Measurements from ENCODE around the gene FDX2. TPM values are rescaled to one million over a fixed set of nuclear protein-coding genes. Genes with fewer than 3 reads are reported as not detected.

The FDX2 gene
- total and polyA plus RNA-seq, 2 of the 8 experiments (the other 6 are each of a cell fraction or from before 2014, with no cell fraction given) = 27.0 to 64.4 TPM

GRCh38 chr19:10270616-10271394 lies 45.0 kb downstream of the FDX2 start, which contains the start of gene ICAM1:
ICAM1 (plus strand) TSS chr19:10271120; CDS start chr19:10271160, 40 bp downstream.
- Histone ChIP-seq H3K18ac (ENCODE audit: extremely low read depth, low read length) (peak within 1 kb of the TSS; percentile 78), H4K5ac (ENCODE audit: insufficient read length, low read depth, low read length) (no peak within 1 kb of the TSS), H3K27ac (ENCODE audit: low read depth, low read length) (no peak within 1 kb of the TSS), H3K14ac (ENCODE audit: insufficient read length) (no peak within 1 kb of the TSS), H3K4me1 (replicated peaks in 1 of 4; ENCODE audit: control insufficient read depth in 3 of 4, insufficient read depth in 4 of 4, low read length in 3 of 4) (peaks cover 0 to 8% (median 5%) of the 10 kb centered on the region in 4 experiments; a peak in 5 of 7 replicates), H3K56ac (replicated peaks; ENCODE audit: insufficient read length, low read depth, low read length) (peak within 1 kb of the TSS; percentile 36), H3K36me3 (ENCODE audit: control insufficient read depth in 2 of 4, insufficient read depth in 4 of 4, low read length in 3 of 4) (no peaks in the 10 kb centered on the region), H3K23me2 (ENCODE audit: low read depth, low read length) (peaks cover 11% of the 10 kb centered on the region; the same call in 1 of the 2 replicates), H4K91ac (replicated peaks; ENCODE audit: insufficient read length, low read length) (peak within 1 kb of the TSS; percentile 88), H3K79me2 (ENCODE audit: control insufficient read depth in 1 of 2, insufficient read depth in 2 of 2, low read length in 2 of 2) (no peaks in the 10 kb centered on the region), H3K4me2 (ENCODE audit: insufficient read depth in 1 of 2, low read depth in 2 of 2, low read length in 2 of 2) (peak within 1 kb of the TSS; percentile 70 to 75), H2BK12ac (ENCODE audit: low read depth, low read length) (peak within 1 kb of the TSS; percentile 43; the same call in 1 of the 2 replicates), H4K20me1 (replicated peaks in 1 of 2; ENCODE audit: control insufficient read depth in 1 of 2, insufficient read depth in 2 of 2, low read length in 2 of 2) (no peaks in the 10 kb centered on the region), H3K9me3 (ENCODE audit: insufficient read depth in 2 of 2, low read depth in 1 of 2, low read length in 1 of 2) (no peaks in the 10 kb centered on the region), H2BK5ac (ENCODE audit: low read depth, low read length) (0 out of 2 replicates have a peak within 1 kb of the TSS, but pooled peaks have one; percentile 9), H2AFZ (ENCODE audit: low read length) (no peak within 1 kb of the TSS; the same call in 1 of the 2 replicates), H4K8ac (ENCODE audit: extremely low read depth, insufficient read depth, low read length) (peak within 1 kb of the TSS; percentile 80), H3K9ac (replicated peaks in 1 of 4; ENCODE audit: extremely low read depth in 1 of 4, low read depth in 3 of 4, low read length in 3 of 4) (no peak within 1 kb of the TSS; a peak in 1 of 7 replicates), H3K79me1 (ENCODE audit: low read depth, low read length) (no peaks in the 10 kb centered on the region), H3K23ac (ENCODE audit: insufficient read length) (no peak within 1 kb of the TSS), H3K4me3 (ENCODE audit: extremely low read depth in 1 of 4, insufficient read depth in 2 of 4, low read depth in 3 of 4, low read length in 4 of 4) (peak within 1 kb of the TSS; percentile 30 to 59 (median 38)), H2BK15ac (ENCODE audit: low read length) (0 out of 2 replicates have a peak within 1 kb of the TSS, but pooled peaks have one; percentile 81), H3K4ac (replicated peaks; ENCODE audit: insufficient read length, low read depth, low read length) (peak within 1 kb of the TSS; percentile 33), H2BK120ac (replicated peaks; ENCODE audit: low read depth, low read length) (no peak within 1 kb of the TSS), H2BK20ac (ENCODE audit: low read length) (no peak within 1 kb of the TSS), H2AK5ac (ENCODE audit: low read depth, low read length) (no peak within 1 kb of the TSS), H3K27me3 (replicated peaks in 1 of 4; ENCODE audit: control insufficient read depth in 3 of 4, extremely low read depth in 1 of 4, insufficient read depth in 3 of 4, low read length in 3 of 4) (peaks cover 9 to 25% (median 23%) of the 10 kb centered on the region in 4 experiments)
- POLR2A ChIA-PET (ENCODE audit: partially characterized antibody) = interaction anchor here (0.6 to 3.3 kb wide), 24 partner anchors 9 to 154 kb away, joined by 3 to 28 read pairs (median 6); partner anchors contain the start of genes DNMT1, ICAM4, ICAM5 and RAVER1
- WGBS, 2 experiments (ENCODE audit: extremely low coverage in 1 of 2, insufficient coverage in 1 of 2, insufficient read length in 1 of 2, insufficient replicate concordance in 2 of 2, low coverage in 1 of 2, low lambda C conversion rate in 2 of 2, missing lambda C conversion rate in 1 of 2) = 6% methylated on average over 47 of the region's 51 CpGs; no CpG with 5 or more reads in 1 of the 2 experiments
- FAIRE-seq (no peak), DNase-seq (ENCODE audit: low read depth in 1 of 2, low spot score in 2 of 2) (peak in 1 of 2 experiments; percentile 87)
- CTCF ChIA-PET (ENCODE audit: partially characterized antibody) = interaction anchor here (0.5 to 9.4 kb wide), 32 partner anchors 11 to 252 kb away, joined by 3 to 122 read pairs (median 4); partner anchors contain the start of genes ICAM4, ICAM5 and TYK2
